Stimulated activated CD8-positive, alpha-beta memory T cell treated with anti-CD3 and anti-CD28 coated beads, Interleukin-4, amount 100 ng/mL, for 48 hours (primary cell): ENCODE results near the gene LRIG2.
"Not testable (repeated sequence)": the region's sequence is repeated elsewhere in the genome, so short reads cannot be mapped to it uniquely, and the experiment has no call there.

ENCODE experiments used
- DNase-seq: peaks from one replicate; pipeline ENCODE4 v3.0.0-alpha.2; 2020

The LRIG2 gene

GRCh38 chr1:113133759-113134158, 60.8 kb downstream of the LRIG2 start:
- DNase-seq = no peak

GRCh38 chr1:113135460-113135859, 62.5 kb downstream of the LRIG2 start:
- no peak for DNase-seq

GRCh38 chr1:113136476-113136875, 63.5 kb downstream of the LRIG2 start:
- DNase-seq = no peak

- DNase-seq = no peak
Measured at GRCh38 chr1:113137563-113137962, 64.6 kb downstream of the LRIG2 start.

GRCh38 chr1:113138778-113139177, 65.8 kb downstream of the LRIG2 start:
- no peak for DNase-seq

GRCh38 chr1:113140176-113140575, 67.2 kb downstream of the LRIG2 start:
- no peak for DNase-seq

- peak; percentile 64 for DNase-seq
Measured at GRCh38 chr1:113140588-113141446, 67.8 kb downstream of the LRIG2 start.

- no peak for DNase-seq
Measured at GRCh38 chr1:113141650-113142473, 68.9 kb downstream of the LRIG2 start.

GRCh38 chr1:113142791-113143190, 69.8 kb downstream of the LRIG2 start:
- no peak for DNase-seq

- DNase-seq = no peak
Measured at GRCh38 chr1:113146242-113147072, 73.5 kb downstream of the LRIG2 start.

- DNase-seq = no peak
Measured at GRCh38 chr1:113147073-113147625, 74.2 kb downstream of the LRIG2 start.

- DNase-seq = no peak
Measured at GRCh38 chr1:113147826-113148225, 74.8 kb downstream of the LRIG2 start.

- DNase-seq = not testable (repeated sequence)
Measured at GRCh38 chr1:113150494-113150893, 77.5 kb downstream of the LRIG2 start.

GRCh38 chr1:113153116-113153803, 80.3 kb downstream of the LRIG2 start:
- DNase-seq = no peak

- no peak for DNase-seq
Measured at GRCh38 chr1:113156368-113156767, 83.4 kb downstream of the LRIG2 start.

GRCh38 chr1:113158743-113159142, 85.7 kb downstream of the LRIG2 start:
- DNase-seq = not testable (repeated sequence)

- no peak for DNase-seq
Measured at GRCh38 chr1:113166473-113166872, 93.5 kb downstream of the LRIG2 start.

GRCh38 chr1:113168946-113169345, 95.9 kb downstream of the LRIG2 start:
- DNase-seq = no peak

GRCh38 chr1:113169591-113169990, 96.6 kb downstream of the LRIG2 start:
- DNase-seq = no peak

- DNase-seq = no peak
Measured at GRCh38 chr1:113170519-113170918, 97.5 kb downstream of the LRIG2 start.

- no peak for DNase-seq
Measured at GRCh38 chr1:113178106-113178505, 105.1 kb downstream of the LRIG2 start.

- no peak for DNase-seq
Measured at GRCh38 chr1:113178522-113178921, 105.5 kb downstream of the LRIG2 start.
